D721Med (cell line): ENCODE results near the gene NUP107.
A peak's percentile ranks its signal among the peaks of the same experiment; 100 is the strongest.
"Not testable (repeated sequence)": the region's sequence is repeated elsewhere in the genome, so short reads cannot be mapped to it uniquely, and the experiment has no call there.

Experiments
- DNase-seq: peaks from one replicate; pipeline ENCODE4 v3.0.0; 2011; ENCODE audit warnings: low spot score; ENCODE audit not compliant: insufficient read length
- FAIRE-seq: peaks from 2 replicates; lab custom pipeline; 2011; peaks lifted over from hg19 to GRCh38; lab: Jason Lieb, UNC
- TF ChIP-seq, protein P1 (sequence below): IDR thresholded peaks from 2 replicates; pipeline ENCODE4 v1.5.1; 2012; ENCODE audit warnings: mild to moderate bottlenecking, control low read depth; ENCODE audit not compliant: insufficient read depth; ENCODE audit errors: missing control alignments

NUP107 gene

DNA sequence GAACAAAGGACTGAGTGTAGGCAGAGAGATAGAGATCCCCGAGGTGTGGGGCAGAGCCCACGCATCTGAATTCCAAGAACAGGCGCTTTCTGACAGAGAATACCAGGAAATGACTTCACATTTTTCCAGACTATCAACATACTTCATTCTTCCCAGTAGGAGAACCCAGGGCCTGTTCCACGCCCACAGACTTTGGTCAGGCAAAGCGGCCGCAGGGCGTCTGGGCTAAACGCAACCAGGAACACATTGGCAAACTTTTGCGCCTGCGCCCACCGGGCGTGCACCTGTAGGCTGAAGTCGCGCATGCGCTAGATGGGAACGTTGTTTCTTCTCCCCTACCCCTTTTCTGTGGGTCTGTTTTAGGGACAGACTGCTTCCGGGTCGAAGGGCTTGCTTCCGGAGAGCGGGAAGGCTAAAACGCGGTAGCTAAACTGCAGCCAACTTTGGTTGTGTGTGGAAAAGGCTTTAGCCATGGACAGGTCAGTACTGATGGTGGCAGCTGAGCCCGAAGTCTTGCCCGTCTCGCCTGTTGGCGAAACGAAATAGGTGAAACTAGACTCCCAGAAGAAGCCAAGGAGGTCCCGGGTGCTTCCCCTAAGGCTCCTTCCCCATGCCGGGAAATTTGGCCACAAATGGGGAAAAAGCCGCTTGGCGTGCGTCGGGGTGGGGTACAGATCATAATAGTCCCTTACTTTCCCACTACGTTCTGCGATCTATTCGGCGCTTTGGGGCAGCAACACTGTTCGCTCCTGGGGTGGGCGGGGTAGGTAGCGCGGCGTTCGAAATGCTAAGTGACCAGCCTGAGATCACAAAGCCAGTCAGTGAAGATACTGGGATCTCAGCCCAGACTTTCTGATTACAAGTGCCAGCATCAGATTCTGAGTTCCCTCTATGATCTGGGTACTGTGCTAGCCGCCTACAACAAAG, at the start of gene NUP107:
Gene NUP107 (plus strand): TSS at position 384 of the 927 bp plus-strand sequence. CDS start 88 bp downstream, at position 472.
- FAIRE-seq (no peak), DNase-seq (peak; percentile 47)
- TF ChIP-seq, protein P1, sequence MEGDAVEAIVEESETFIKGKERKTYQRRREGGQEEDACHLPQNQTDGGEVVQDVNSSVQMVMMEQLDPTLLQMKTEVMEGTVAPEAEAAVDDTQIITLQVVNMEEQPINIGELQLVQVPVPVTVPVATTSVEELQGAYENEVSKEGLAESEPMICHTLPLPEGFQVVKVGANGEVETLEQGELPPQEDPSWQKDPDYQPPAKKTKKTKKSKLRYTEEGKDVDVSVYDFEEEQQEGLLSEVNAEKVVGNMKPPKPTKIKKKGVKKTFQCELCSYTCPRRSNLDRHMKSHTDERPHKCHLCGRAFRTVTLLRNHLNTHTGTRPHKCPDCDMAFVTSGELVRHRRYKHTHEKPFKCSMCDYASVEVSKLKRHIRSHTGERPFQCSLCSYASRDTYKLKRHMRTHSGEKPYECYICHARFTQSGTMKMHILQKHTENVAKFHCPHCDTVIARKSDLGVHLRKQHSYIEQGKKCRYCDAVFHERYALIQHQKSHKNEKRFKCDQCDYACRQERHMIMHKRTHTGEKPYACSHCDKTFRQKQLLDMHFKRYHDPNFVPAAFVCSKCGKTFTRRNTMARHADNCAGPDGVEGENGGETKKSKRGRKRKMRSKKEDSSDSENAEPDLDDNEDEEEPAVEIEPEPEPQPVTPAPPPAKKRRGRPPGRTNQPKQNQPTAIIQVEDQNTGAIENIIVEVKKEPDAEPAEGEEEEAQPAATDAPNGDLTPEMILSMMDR, result no peak

GRCh38 chr12:68637439-68637838, 49.3 kb upstream of the NUP107 start:
- FAIRE-seq, DNase-seq: not testable (repeated sequence)

GRCh38 chr12:68638171-68638570, 48.6 kb upstream of the NUP107 start:
- TF ChIP-seq, protein P1, result no peak
- no peak for FAIRE-seq
- DNase-seq, result no peak

- no peak for FAIRE-seq
- TF ChIP-seq, protein P1, result no peak
- no peak for DNase-seq
Observed at GRCh38 chr12:68638721-68639395, 47.9 kb upstream of the NUP107 start.

DNA sequence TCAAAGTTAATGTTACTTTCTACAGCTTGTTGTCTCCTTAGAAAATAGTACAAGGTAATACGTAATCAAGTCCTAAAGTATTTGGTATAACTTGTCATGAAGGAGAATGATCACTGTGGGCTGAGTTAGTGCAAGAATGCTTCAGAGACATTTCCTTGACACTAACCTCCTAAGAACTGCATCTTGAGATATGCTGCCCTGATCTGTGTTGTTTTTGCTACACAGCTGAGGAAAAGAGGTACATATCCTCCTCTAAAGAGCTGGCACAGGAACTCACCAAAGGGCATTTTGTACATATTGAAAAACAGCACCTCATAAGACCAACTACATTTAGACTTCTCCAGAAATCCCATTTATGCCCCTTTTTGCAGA, 47.4 kb upstream of the NUP107 start:
- no peak for DNase-seq
- peak; percentile 25 for FAIRE-seq

GRCh38 chr12:68641138-68641537, 45.6 kb upstream of the NUP107 start:
- FAIRE-seq (no peak), DNase-seq (no peak)
- TF ChIP-seq, protein P1, result no peak

More for the DNA sequence above, 47.4 kb upstream of the NUP107 start:
- TF ChIP-seq, protein P1, result no peak

DNA sequence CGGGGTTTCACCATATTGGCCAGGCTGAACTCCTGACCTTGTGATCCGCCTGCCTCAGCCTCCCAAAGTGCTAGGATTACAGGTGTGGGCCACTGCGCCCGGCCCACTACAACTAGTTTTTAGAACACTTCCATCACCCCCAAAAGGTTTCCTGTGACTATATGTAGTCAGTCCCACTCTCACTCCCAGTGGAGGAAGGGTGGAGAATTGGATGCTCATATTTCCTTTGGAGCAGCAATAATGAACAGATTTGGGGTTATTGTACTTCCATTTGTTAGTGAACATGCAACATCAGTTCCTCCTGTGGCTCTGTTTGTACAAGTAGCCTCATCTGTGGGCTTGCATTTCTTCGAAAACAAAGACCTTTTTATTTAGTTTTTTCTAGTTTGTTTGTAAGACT, 40.3 kb upstream of the NUP107 start:
- TF ChIP-seq, protein P1, result no peak
- FAIRE-seq, result no peak

More for the DNA sequence above, 40.3 kb upstream of the NUP107 start:
- no peak for DNase-seq
